Measurements from ENCODE around the gene MAML2.
A peak's percentile ranks its signal among the peaks of the same experiment; 100 is the strongest.

The MAML2 gene

GRCh38 chr11:96237766-96238266 lies 105.2 kb downstream of the MAML2 start:
- TF ChIP-seq CTCF (IDR thresholded peaks at IDR 0.05): no peak
- Histone ChIP-seq H3K9me3 (no peaks in the 10 kb centered on the region), H3K27me3 (no peaks in the 10 kb centered on the region), H3K4me1 (ENCODE audit: control insufficient read depth in 1 of 2, insufficient read depth in 1 of 2, low read depth in 1 of 2, low read length in 1 of 2) (peaks cover 18 to 19% of the 10 kb centered on the region in 2 experiments), H3K27ac (no peak overlapping the region), H3K4me3 (ENCODE audit: low read depth in 1 of 2, low read length in 1 of 2) (no peak overlapping the region), H3K36me3 (no peaks in the 10 kb centered on the region)

GRCh38 chr11:96235751-96236150 lies 107.2 kb downstream of the MAML2 start:
- peaks cover 14 to 15% of the 10 kb centered on the region in 2 experiments for H3K4me1 ChIP-seq (ENCODE audit: control insufficient read depth in 1 of 2, insufficient read depth in 1 of 2, low read depth in 1 of 2, low read length in 1 of 2)
- H3K4me3 ChIP-seq (ENCODE audit: low read depth in 1 of 2, low read length in 1 of 2): no peak overlapping the region
- H3K27ac ChIP-seq: no peak overlapping the region
- H3K36me3 ChIP-seq: no peaks in the 10 kb centered on the region
- H3K9me3 ChIP-seq: no peaks in the 10 kb centered on the region
- no peak for TF ChIP-seq CTCF (IDR thresholded peaks at IDR 0.05)
- H3K27me3 ChIP-seq: no peaks in the 10 kb centered on the region

- no peaks in the 10 kb centered on the region for H3K36me3 ChIP-seq
- H3K27ac ChIP-seq: no peak overlapping the region
- H3K4me3 ChIP-seq (ENCODE audit: low read depth in 1 of 2, low read length in 1 of 2): no peak overlapping the region
- TF ChIP-seq CTCF (IDR thresholded peaks at IDR 0.05): no peak
- H3K4me1 ChIP-seq (ENCODE audit: control insufficient read depth in 1 of 2, insufficient read depth in 1 of 2, low read depth in 1 of 2, low read length in 1 of 2): peaks cover 22 to 23% of the 10 kb centered on the region in 2 experiments
- no peaks in the 10 kb centered on the region for H3K27me3 ChIP-seq
- no peaks in the 10 kb centered on the region for H3K9me3 ChIP-seq
These were observed 108.0 kb downstream of the MAML2 start for GRCh38 chr11:96234866-96235441.

- H3K4me3 ChIP-seq (ENCODE audit: low read depth in 1 of 2, low read length in 1 of 2): no peak overlapping the region
- peaks cover 31 to 32% of the 10 kb centered on the region in 2 experiments for H3K4me1 ChIP-seq (ENCODE audit: control insufficient read depth in 1 of 2, insufficient read depth in 1 of 2, low read depth in 1 of 2, low read length in 1 of 2)
- H3K27ac ChIP-seq: peak overlapping the region; percentile 88
- H3K27me3 ChIP-seq: no peaks in the 10 kb centered on the region
- no peaks in the 10 kb centered on the region for H3K9me3 ChIP-seq
- TF ChIP-seq CTCF (IDR thresholded peaks at IDR 0.05): no peak
- no peaks in the 10 kb centered on the region for H3K36me3 ChIP-seq
These were observed 110.9 kb downstream of the MAML2 start for GRCh38 chr11:96232132-96232531.

GRCh38 chr11:96230686-96231085 lies 112.3 kb downstream of the MAML2 start:
- peak overlapping the region; percentile 88 for H3K27ac ChIP-seq
- peak overlapping the region; percentile 7 to 33 for H3K4me3 ChIP-seq (ENCODE audit: low read depth in 1 of 2, low read length in 1 of 2)
- H3K9me3 ChIP-seq: no peaks in the 10 kb centered on the region
- peak; percentile 8 for TF ChIP-seq CTCF (IDR thresholded peaks at IDR 0.05)
- H3K27me3 ChIP-seq: no peaks in the 10 kb centered on the region
- H3K4me1 ChIP-seq (ENCODE audit: control insufficient read depth in 1 of 2, insufficient read depth in 1 of 2, low read depth in 1 of 2, low read length in 1 of 2): peaks cover 32 to 33% of the 10 kb centered on the region in 2 experiments
- no peaks in the 10 kb centered on the region for H3K36me3 ChIP-seq
